ENCODE data around the gene SPATA24. TPM values are rescaled to one million over a fixed set of nuclear protein-coding genes. Genes with fewer than 3 reads are reported as not detected.

SPATA24 gene
- total and polyA plus RNA-seq, 2 of the 13 experiments (the other 11 are each of a cell fraction or from before 2014, with no cell fraction given): 6.0 to 11.1 TPM

- H3K27ac ChIP-seq (ENCODE audit: extremely low read length, insufficient read depth, low read length): no peak overlapping the region
- H3K9me3 ChIP-seq (ENCODE audit: low read length): no peaks in the 10 kb centered on the region
- ATAC-seq: no peak
- H3K4me2 ChIP-seq (ENCODE audit: low read depth, low read length): no peak overlapping the region
- no peak for FAIRE-seq
- H3K4me1 ChIP-seq (ENCODE audit: insufficient read depth, low read length): no peaks in the 10 kb centered on the region
- CTCF ChIA-PET (ENCODE audit: low intra/inter-chr PET ratio, low total read pairs): no interaction called here
- H3K9ac ChIP-seq (ENCODE audit: insufficient read depth, low read depth, low read length): no peak overlapping the region
- WGBS (ENCODE audit: low lambda C conversion rate): 100% methylated on average over 1 of the region's 1 CpG
- peaks cover 12 to 44% of the 10 kb centered on the region in 2 experiments for H3K36me3 ChIP-seq (replicated peaks in 1 of 2; ENCODE audit: control insufficient read depth in 1 of 2, insufficient read depth in 2 of 2, low read length in 2 of 2)
- TF ChIP-seq MTA1 (CRISPR knock-in tag; IDR thresholded peaks at IDR 0.05; ENCODE audit: borderline replicate concordance): no peak
- no peak for TF ChIP-seq NFYB (CRISPR knock-in tag; IDR thresholded peaks at IDR 0.05)
- TF ChIP-seq ZNF75D (CRISPR knock-in tag; IDR thresholded peaks at IDR 0.05; ENCODE audit: borderline replicate concordance): no peak
- TF ChIP-seq, protein P1, sequence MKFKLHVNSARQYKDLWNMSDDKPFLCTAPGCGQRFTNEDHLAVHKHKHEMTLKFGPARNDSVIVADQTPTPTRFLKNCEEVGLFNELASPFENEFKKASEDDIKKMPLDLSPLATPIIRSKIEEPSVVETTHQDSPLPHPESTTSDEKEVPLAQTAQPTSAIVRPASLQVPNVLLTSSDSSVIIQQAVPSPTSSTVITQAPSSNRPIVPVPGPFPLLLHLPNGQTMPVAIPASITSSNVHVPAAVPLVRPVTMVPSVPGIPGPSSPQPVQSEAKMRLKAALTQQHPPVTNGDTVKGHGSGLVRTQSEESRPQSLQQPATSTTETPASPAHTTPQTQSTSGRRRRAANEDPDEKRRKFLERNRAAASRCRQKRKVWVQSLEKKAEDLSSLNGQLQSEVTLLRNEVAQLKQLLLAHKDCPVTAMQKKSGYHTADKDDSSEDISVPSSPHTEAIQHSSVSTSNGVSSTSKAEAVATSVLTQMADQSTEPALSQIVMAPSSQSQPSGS (CRISPR knock-in tag; IDR thresholded peaks at IDR 0.05): no peak
- TF ChIP-seq, protein P2, sequence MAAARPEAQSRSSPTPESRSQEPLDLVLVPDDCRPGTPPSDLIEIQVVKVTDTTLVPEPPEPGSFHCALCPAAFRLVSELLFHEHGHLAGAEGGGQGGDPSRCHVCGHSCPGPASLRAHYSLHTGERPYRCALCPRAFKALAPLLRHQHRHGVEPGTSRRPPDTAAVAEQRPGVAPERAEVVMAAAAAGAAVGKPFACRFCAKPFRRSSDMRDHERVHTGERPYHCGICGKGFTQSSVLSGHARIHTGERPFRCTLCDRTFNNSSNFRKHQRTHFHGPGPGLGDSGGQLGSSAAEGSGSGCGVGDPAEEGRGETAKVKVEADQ (CRISPR knock-in tag; IDR thresholded peaks at IDR 0.05; ENCODE audit: borderline replicate concordance): no peak
- TF ChIP-seq ZNF496 (CRISPR knock-in tag; IDR thresholded peaks at IDR 0.05; ENCODE audit: insufficient replicate concordance): no peak
- no peak for TF ChIP-seq MAZ (IDR thresholded peaks at IDR 0.05; ENCODE audit: borderline replicate concordance, low read depth, low read length)
- TF ChIP-seq MAZ (CRISPR knock-in tag; IDR thresholded peaks at IDR 0.05; ENCODE audit: low read depth): no peak
- no peak for TF ChIP-seq ZNF562 (CRISPR knock-in tag; IDR thresholded peaks at IDR 0.05; ENCODE audit: borderline replicate concordance)
- TF ChIP-seq NFRKB (IDR thresholded peaks at IDR 0.05): no peak
- no peak for TF ChIP-seq ZFY (CRISPR knock-in tag; IDR thresholded peaks at IDR 0.05)
- no peak for TF ChIP-seq AGO1 (IDR thresholded peaks at IDR 0.05; ENCODE audit: low read depth, low read length, poor library complexity, severe bottlenecking)
- TF ChIP-seq ZBTB37 (CRISPR knock-in tag; IDR thresholded peaks at IDR 0.05): no peak
- TF ChIP-seq, protein P3, sequence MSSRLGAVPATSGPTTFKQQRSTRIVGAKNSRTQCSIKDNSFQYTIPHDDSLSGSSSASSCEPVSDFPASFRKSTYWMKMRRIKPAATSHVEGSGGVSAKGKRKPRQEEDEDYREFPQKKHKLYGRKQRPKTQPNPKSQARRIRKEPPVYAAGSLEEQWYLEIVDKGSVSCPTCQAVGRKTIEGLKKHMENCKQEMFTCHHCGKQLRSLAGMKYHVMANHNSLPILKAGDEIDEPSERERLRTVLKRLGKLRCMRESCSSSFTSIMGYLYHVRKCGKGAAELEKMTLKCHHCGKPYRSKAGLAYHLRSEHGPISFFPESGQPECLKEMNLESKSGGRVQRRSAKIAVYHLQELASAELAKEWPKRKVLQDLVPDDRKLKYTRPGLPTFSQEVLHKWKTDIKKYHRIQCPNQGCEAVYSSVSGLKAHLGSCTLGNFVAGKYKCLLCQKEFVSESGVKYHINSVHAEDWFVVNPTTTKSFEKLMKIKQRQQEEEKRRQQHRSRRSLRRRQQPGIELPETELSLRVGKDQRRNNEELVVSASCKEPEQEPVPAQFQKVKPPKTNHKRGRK (CRISPR knock-in tag; IDR thresholded peaks at IDR 0.05): no peak
- H2AFZ ChIP-seq (ENCODE audit: low read length): no peak overlapping the region
- in situ Hi-C loops (cut with HindIII; ENCODE audit: extremely low pct_ligation_motif_present, low pct_unique_long_range_greater_than_20kb): no loop called here
- no TSS peak for BruUV-seq (replicated peaks)
- no peak for DNase-seq (ENCODE audit: low spot score)
- POLR2A ChIA-PET: no interaction called here
- intact Hi-C loops (cut with micrococcal nuclease; ENCODE audit: unreplicated experiment): no loop called here
- H3K79me2 ChIP-seq (ENCODE audit: insufficient read depth, low read length): no peaks in the 10 kb centered on the region
- no peaks in the 10 kb centered on the region for H4K20me1 ChIP-seq (ENCODE audit: insufficient read depth, low read length)
- H3K4me3 ChIP-seq (replicated peaks in 1 of 3; ENCODE audit: insufficient read depth in 1 of 3, low read depth in 2 of 3, low read length in 3 of 3): no peak overlapping the region
- no peaks in the 10 kb centered on the region for H3K27me3 ChIP-seq (ENCODE audit: control insufficient read depth in 1 of 2, insufficient read depth in 2 of 2, low read length in 2 of 2)
Observed at GRCh38 chr5:139369181-139369580, 34.7 kb downstream of the SPATA24 start.

Measured in HepG2 (cell line).